HG02763 (cell line): ENCODE measurements around the gene IL22RA2.

Experiments used
- ATAC-seq: cut with Tn5 transposase; IDR thresholded peaks from one replicate; pipeline ENCODE4 v1.9.1; 2021; ENCODE audit warnings: mild to moderate bottlenecking, moderate library complexity; ENCODE audit not compliant: unreplicated experiment

Gene IL22RA2

DNA sequence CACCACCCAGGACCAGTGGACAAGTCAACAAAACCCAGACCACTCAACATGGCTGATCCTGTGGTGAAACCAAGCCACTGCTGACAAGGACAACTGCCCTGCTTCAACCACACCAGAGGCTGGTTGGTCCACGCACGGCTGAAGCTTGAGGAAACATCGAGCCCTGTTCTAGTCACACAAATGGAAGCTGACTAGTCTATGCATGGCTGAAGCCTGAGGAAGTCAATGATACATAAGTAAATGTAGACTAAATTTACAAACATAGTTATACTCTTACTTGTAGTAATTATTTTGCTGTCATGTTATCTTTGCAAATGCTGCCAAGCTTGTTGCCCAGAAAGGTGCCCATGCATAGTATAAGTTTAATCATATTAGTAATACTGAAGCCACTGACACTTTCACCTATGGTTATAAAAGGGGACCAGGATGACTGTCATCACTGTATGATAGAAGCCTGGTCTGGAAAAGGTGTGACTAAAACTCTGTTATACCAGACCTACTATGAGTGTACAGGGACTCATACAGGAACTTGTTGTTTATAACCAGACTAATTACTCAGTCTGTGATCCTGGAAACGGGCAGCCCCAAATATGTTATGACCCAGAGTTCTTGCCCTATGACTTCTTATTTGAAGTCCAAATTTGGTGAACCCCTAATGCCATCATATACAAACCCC lies 5.6 kb downstream of the IL22RA2 start:
- ATAC-seq: no peak

GRCh38 chr6:137166247-137167098 lies 7.0 kb downstream of the IL22RA2 start:
- no peak for ATAC-seq

GRCh38 chr6:137165375-137166246 lies 7.8 kb downstream of the IL22RA2 start:
- ATAC-seq: no peak

GRCh38 chr6:137163732-137164318 lies 9.6 kb downstream of the IL22RA2 start:
- no peak for ATAC-seq

GRCh38 chr6:137162692-137163306 lies 10.6 kb downstream of the IL22RA2 start:
- ATAC-seq: no peak

DNA sequence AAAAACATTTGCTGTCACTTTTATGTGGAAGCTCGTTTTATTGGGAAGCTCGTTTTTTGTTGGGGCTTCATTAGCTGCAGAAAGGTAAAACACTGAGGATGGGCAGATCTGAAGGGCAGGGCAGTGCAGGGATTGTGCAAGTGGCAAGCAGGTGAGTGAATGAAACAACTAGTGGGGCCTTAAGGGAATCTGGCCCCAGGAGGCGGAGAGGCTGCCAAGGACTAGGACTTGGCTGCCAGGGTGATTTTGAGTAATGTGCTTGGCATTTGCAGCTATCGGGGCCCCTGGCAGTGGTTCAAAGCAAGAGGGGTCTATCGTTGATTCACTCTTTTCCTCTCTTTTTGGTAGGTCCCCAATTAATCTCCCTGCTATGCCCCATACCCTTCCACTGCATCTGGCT lies 11.5 kb downstream of the IL22RA2 start:
- ATAC-seq: no peak

DNA sequence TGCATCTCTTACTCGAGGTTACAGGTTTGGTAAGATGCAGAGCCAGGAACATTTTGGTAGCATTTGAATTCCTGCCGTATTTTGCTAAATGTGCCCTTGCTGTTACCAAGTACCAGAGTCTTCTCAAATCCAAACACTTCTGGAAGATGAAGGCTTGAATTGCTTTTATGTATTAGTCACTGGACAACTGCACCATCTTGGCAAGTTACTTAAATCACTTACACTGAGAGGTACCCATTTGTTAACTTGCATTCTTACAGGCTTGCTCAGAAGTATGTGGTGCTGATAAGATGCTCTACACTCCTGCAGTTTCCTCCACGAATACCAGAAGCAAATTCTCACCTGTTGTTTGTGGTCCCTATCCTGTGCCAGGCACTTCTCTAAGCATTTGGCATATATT lies 12.7 kb downstream of the IL22RA2 start:
- no peak for ATAC-seq

DNA sequence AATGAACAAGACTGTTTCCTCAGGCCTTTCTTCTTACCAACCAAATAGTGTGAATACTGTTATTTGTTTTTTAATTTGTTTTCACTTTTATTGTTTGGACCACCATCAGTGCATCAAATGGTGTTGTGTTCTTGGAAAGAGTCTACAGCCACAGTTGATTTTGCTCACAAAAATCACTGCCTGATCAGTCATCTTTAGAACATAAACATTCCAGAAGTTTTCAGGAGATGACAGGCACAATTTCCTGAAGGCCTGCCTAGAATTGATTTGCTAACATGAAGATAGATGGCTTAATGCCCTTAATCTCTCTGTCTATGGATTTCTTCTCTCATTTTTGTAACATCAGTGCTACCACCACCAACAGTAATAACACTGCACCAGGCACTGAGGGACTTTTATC lies 13.5 kb downstream of the IL22RA2 start:
- ATAC-seq: no peak

DNA sequence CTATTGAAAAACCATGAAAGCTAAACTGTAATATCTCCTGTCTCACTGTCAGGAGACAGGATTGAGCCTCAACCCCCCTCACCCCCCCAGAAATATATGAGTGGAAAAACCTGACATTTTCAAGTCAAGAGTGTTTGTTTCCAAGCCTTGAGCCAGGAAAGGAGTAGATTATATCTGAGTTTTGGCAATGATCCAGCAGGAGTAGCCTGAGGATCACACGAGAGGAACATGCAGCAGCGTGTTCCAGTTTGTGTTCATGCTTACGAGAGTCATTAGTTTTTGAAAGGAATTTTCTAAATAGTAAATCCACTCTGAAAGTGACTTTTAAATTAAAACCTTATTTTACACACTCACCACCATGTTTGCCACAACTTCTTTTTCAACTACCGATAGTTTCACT lies 15.8 kb downstream of the IL22RA2 start:
- ATAC-seq: no peak

DNA sequence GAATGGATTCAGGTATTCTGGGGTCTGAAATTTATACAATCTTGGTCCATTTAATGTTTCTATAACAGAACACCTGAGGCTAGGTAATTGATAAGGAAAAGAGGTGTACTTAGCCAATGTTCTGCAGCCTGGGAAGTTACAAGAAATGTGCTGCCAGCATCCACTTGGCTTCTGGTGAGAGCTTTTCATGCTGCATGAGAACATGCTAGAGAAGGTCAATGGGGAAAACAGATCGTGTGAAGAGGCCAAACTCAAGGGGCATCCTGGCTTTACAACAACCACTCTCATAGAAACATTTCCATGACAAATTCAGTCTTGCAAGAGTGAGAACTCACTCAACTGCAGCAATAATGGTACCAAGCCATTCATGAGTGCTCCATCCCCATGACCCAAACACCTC lies 16.8 kb downstream of the IL22RA2 start:
- ATAC-seq: no peak

- ATAC-seq: no peak
These were observed 17.6 kb downstream of the IL22RA2 start for GRCh38 chr6:137155830-137156229.

GRCh38 chr6:137150072-137150471 lies 23.4 kb downstream of the IL22RA2 start:
- no peak for ATAC-seq

GRCh38 chr6:137149035-137149393 lies 24.4 kb downstream of the IL22RA2 start:
- ATAC-seq: no peak

- ATAC-seq: no peak
These were observed 25.0 kb downstream of the IL22RA2 start for GRCh38 chr6:137148306-137149034.

DNA sequence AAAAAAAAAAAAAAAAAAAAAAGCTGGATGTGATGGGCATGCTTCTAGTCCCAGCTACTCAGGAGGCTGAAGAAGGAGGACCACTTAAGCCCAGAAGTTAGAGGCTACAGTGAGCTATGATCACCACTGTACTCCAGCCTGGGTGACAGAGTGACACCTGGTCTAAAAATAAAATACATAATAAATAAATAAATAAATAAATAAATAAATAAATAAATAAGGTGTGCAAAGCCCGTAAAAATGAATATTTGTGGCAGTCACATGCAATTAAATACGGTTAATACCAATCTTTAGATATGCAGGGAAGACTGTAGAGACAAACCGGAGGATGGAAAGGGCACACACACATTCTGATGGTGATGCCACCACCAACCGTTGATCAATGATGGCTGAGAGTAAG lies 26.2 kb downstream of the IL22RA2 start:
- no peak for ATAC-seq

- no peak for ATAC-seq
These were observed 27.2 kb downstream of the IL22RA2 start for GRCh38 chr6:137146206-137146605.

GRCh38 chr6:137145421-137145820 lies 28.0 kb downstream of the IL22RA2 start:
- no peak for ATAC-seq

- no peak for ATAC-seq
These were observed 37.4 kb downstream of the IL22RA2 start for GRCh38 chr6:137136065-137136464.

DNA sequence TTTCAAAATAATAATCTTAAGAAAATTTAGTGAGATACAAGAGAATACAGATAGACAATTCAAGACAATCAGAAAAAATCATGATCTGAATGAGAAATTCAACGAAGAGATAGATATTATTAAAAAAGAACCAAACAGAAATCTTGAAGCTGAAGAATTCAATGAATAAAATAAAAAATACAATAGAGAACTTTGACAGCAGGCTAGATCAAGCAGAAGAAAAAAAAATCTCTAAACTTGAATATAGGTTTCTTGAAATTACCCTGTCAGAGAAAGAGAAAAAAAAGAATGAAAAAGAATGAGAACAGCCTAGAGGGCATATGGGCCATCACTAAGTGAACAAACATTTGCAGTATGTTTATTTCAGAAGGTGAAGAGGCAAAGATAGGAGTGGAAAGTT lies 39.0 kb downstream of the IL22RA2 start:
- no peak for ATAC-seq

DNA sequence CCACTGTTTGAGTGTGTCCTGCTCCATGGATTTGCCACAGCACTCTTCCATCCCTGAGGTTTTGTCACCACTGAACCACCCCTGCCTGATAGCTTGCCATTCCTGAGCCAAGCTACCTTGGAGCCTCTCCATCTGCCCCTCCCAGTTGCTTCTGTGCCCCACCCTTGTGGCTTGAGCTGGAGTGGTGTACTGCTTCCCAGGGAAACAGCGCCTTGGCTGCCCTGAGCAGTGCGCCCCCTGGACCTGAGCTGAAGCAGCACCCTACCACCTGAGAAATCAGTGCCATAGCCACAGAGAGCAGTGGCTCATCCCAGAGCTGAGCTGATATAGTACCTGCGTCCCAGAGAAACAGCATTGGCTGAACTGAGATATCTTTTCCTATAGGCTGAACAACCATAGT lies 40.3 kb downstream of the IL22RA2 start:
- no peak for ATAC-seq
